Measurements from ENCODE around the gene TXNDC2. TPM values are rescaled to one million over a fixed set of nuclear protein-coding genes. Genes with fewer than 3 reads are reported as not detected.

Gene TXNDC2
- total and polyA plus RNA-seq, 2 of the 4 experiments (the other 2 are of a cell fraction): 0.18 TPM; not detected in 1

- Histone ChIP-seq H3K36me3 (ENCODE audit: control insufficient read depth, insufficient read depth, low read length) (peaks cover 3% of the 10 kb centered on the region; the same call in 1 of the 2 replicates), H3K4me1 (ENCODE audit: control insufficient read depth, insufficient read depth, low read length) (no peaks in the 10 kb centered on the region), H3K56ac (ENCODE audit: extremely low read depth, insufficient read depth, low read length) (no peak overlapping the region), H4K5ac (ENCODE audit: low read depth, low read length) (no peak overlapping the region), H2BK5ac (ENCODE audit: low read depth, low read length, poor library complexity, severe bottlenecking) (no peak overlapping the region), H3K18ac (ENCODE audit: low read depth, low read length) (no peak overlapping the region), H3K4me3 (ENCODE audit: insufficient read depth, low read depth, low read length) (no peak overlapping the region), H3K9ac (ENCODE audit: low read depth, low read length) (no peak overlapping the region), H4K20me1 (ENCODE audit: insufficient read depth, low read length) (no peaks in the 10 kb centered on the region), H3K27ac (ENCODE audit: insufficient read depth, low read length) (no peak overlapping the region), H3K79me1 (ENCODE audit: low read depth in 1 of 2, low read length in 2 of 2) (0 out of 4 replicates have a peak, but pooled peaks cover 0 to 4% of the 10 kb centered on the region in 2 experiments), H2BK15ac (ENCODE audit: low read depth, low read length) (no peak overlapping the region), H2BK120ac (ENCODE audit: low read depth, low read length) (no peak overlapping the region), H4K91ac (ENCODE audit: insufficient read depth, low read depth, low read length) (no peak overlapping the region), H3K9me1 (ENCODE audit: insufficient read depth, low read length) (peaks cover 3% of the 10 kb centered on the region), H2AFZ (replicated peaks; ENCODE audit: low read length, poor library complexity) (no peak overlapping the region), H3K9me3 (ENCODE audit: control insufficient read depth, insufficient read depth, low read length) (peaks cover 13% of the 10 kb centered on the region; the same call in 1 of the 2 replicates), H4K8ac (ENCODE audit: low read depth in 2 of 2, low read length in 2 of 2) (no peak overlapping the region), H3K4me2 (ENCODE audit: low read depth, low read length) (no peak overlapping the region), H2AK9ac (replicated peaks; ENCODE audit: low read depth, low read length, poor library complexity) (no peak overlapping the region), H3K14ac (replicated peaks; ENCODE audit: low read depth, low read length) (no peak overlapping the region), H3K23ac (ENCODE audit: low read depth, low read length) (no peak overlapping the region), H3K27me3 (ENCODE audit: control insufficient read depth, insufficient read depth, low read length) (no peaks in the 10 kb centered on the region), H2AK5ac (ENCODE audit: low read depth, low read length) (no peak overlapping the region), H3K4ac (ENCODE audit: low read depth, low read length) (no peak overlapping the region), H2BK20ac (ENCODE audit: low read depth, low read length) (no peak overlapping the region)
- in situ Hi-C loops (cut with MboI; ENCODE audit: low sequenced_read_pairs): no loop called here
- DNase-seq (no peak), ATAC-seq (ENCODE audit: low read depth) (no peak)
- ChIA-PET CTCF (no interaction called here), POLR2A (ENCODE audit: unreplicated experiment) (no interaction called here)
- dilution Hi-C loops (cut with HindIII; ENCODE audit: low sequenced_read_pairs, unreplicated experiment): no loop called here
- intact Hi-C loops (cut with micrococcal nuclease): no loop called here
- TF ChIP-seq FOS (IDR thresholded peaks at IDR 0.05; ENCODE audit: low read depth, low read length): no peak
- TF ChIP-seq CTCF (conservative IDR thresholded peaks at IDR 0.05; ENCODE audit: low read depth, low read length): no peak
- no TSS peak for BruUV-seq (replicated peaks)
- 0% methylated on average over 1 of the region's 3 CpGs; no CpG with 5 or more reads in 1 of the 2 experiments for WGBS, 2 experiments (ENCODE audit: extremely low coverage in 2 of 2, insufficient read length in 1 of 2)
Measured at GRCh38 chr18:9862686-9863085, 23.1 kb upstream of the TXNDC2 start.
